HG02759 (cell line): ENCODE data around the gene R3HDM2.

Experiments
- ATAC-seq: cut with Tn5 transposase; IDR thresholded peaks from one replicate; pipeline ENCODE4 v1.9.1; 2021; ENCODE audit warnings: mild to moderate bottlenecking, moderate library complexity; ENCODE audit not compliant: unreplicated experiment

R3HDM2 gene

GRCh38 chr12:57208631-57209282, 222.1 kb downstream of the R3HDM2 start:
- no peak for ATAC-seq

- no peak for ATAC-seq
Measured at GRCh38 chr12:57207731-57208630, 222.9 kb downstream of the R3HDM2 start.

DNA sequence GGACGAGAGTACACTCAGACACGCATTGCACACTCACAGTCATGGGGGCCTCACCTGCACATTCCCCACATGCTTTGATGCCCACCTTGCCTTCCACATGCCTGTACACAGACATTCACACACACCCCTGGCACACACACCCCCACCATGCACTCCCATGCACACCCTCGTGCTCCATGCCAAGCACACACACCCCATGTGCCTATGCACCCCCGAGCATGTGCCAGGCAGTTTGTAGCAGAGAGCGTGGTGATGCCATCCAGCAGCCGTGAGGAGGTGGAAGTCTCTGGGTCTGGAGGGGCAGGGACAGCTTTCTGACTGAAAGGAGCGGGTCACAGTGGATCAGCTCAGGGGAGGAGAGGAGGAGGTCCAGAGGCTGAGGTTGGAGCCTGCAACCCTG, 224.9 kb downstream of the R3HDM2 start:
- ATAC-seq = no peak

DNA sequence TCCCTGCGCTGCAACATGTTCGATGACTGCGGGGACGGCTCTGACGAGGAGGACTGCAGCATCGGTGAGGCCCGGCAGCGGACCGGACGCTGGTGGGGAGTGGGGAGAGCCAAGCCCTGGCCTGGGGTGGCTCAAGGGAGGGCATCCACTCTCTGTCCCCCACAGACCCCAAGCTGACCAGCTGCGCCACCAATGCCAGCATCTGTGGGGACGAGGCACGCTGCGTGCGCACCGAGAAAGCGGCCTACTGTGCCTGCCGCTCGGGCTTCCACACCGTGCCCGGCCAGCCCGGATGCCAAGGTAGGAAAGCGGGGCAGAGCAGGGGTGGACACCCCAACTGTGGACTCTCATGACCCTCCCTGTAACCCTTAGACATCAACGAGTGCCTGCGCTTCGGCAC, 225.7 kb downstream of the R3HDM2 start:
- ATAC-seq = no peak

GRCh38 chr12:57204454-57204853, 226.4 kb downstream of the R3HDM2 start:
- ATAC-seq = no peak

GRCh38 chr12:57203791-57204190, 227.1 kb downstream of the R3HDM2 start:
- ATAC-seq = no peak
